GM12891 (cell line): ENCODE results near the gene CDK17.

Experiments
- DNase-seq: peaks from one replicate; pipeline ENCODE4 v3.0.0; 2011; ENCODE audit warnings: low spot score; ENCODE audit not compliant: insufficient read length
- FAIRE-seq: peaks from 2 replicates; lab custom pipeline; 2011; peaks lifted over from hg19 to GRCh38; lab: Jason Lieb, UNC
- PAX5 ChIP-seq: IDR thresholded peaks from 2 replicates; pipeline ENCODE4 v1.6.1; 2011; ENCODE audit warnings: low read length, moderate library complexity, mild to moderate bottlenecking; ENCODE audit not compliant: insufficient read depth, severe bottlenecking
- POLR2A ChIP-seq: IDR thresholded peaks from 2 replicates; pipeline ENCODE4 v1.6.1; 2011; ENCODE audit warnings: low read depth, low read length, control low read depth
- POLR2AphosphoS5 ChIP-seq: IDR thresholded peaks from 2 replicates; pipeline ENCODE4 v1.6.1; 2011; ENCODE audit warnings: low read depth, low read length, control low read depth
- POU2F2 ChIP-seq: IDR thresholded peaks from 2 replicates; pipeline ENCODE4 v1.6.1; 2011; ENCODE audit warnings: low read depth, mild to moderate bottlenecking, control low read depth, low read length, moderate library complexity
- SPI1 ChIP-seq: IDR thresholded peaks from 2 replicates; pipeline ENCODE4 v1.6.1; 2011; ENCODE audit warnings: low read depth, low read length, control low read depth
- TAF1 ChIP-seq: IDR thresholded peaks from 2 replicates; pipeline ENCODE4 v1.6.1; 2011; ENCODE audit warnings: low read depth, low read length, control low read depth

Gene CDK17

GRCh38 chr12:96308881-96309280 lies 91.4 kb downstream of the CDK17 start:
- TF ChIP-seq SPI1 = no peak
- no peak for TF ChIP-seq POU2F2
- no peak for TF ChIP-seq PAX5
- TF ChIP-seq POLR2A = no peak
- TF ChIP-seq TAF1 = no peak
- DNase-seq = no peak
- no peak for FAIRE-seq

- no peak for FAIRE-seq
- DNase-seq = no peak
- TF ChIP-seq POU2F2 (no peak), POLR2AphosphoS5 (no peak), SPI1 (no peak), TAF1 (no peak), PAX5 (no peak), POLR2A (no peak)
Measured at GRCh38 chr12:96305665-96306064, 94.6 kb downstream of the CDK17 start.

GRCh38 chr12:96303653-96304052 lies 96.6 kb downstream of the CDK17 start:
- FAIRE-seq (no peak), DNase-seq (no peak)
- TF ChIP-seq POLR2AphosphoS5 (no peak), POLR2A (no peak), POU2F2 (no peak)

GRCh38 chr12:96302687-96303310 lies 97.4 kb downstream of the CDK17 start:
- TF ChIP-seq SPI1 (no peak), TAF1 (no peak), POLR2AphosphoS5 (no peak), POLR2A (no peak), PAX5 (no peak), POU2F2 (no peak)
- no peak for DNase-seq
- no peak for FAIRE-seq

GRCh38 chr12:96301732-96302131 lies 98.5 kb downstream of the CDK17 start:
- no peak for FAIRE-seq

GRCh38 chr12:96300064-96300463 lies 100.2 kb downstream of the CDK17 start:
- no peak for FAIRE-seq
- DNase-seq = no peak
- TF ChIP-seq POU2F2 = no peak
- TF ChIP-seq PAX5 = no peak
- TF ChIP-seq TAF1 = no peak
- no peak for TF ChIP-seq POLR2A
- TF ChIP-seq SPI1 = no peak
- no peak for TF ChIP-seq POLR2AphosphoS5

More at GRCh38 chr12:96301732-96302131, 98.5 kb downstream of the CDK17 start:
- no peak for DNase-seq
- TF ChIP-seq SPI1 (no peak), TAF1 (no peak), PAX5 (no peak), POU2F2 (no peak), POLR2A (no peak), POLR2AphosphoS5 (no peak)

- FAIRE-seq (no peak), DNase-seq (no peak)
- TF ChIP-seq POLR2AphosphoS5 (no peak), POU2F2 (no peak), SPI1 (no peak), TAF1 (no peak), POLR2A (no peak), PAX5 (no peak)
Measured at GRCh38 chr12:96297504-96297903, 102.7 kb downstream of the CDK17 start.

GRCh38 chr12:96295532-96296160 lies 104.6 kb downstream of the CDK17 start:
- DNase-seq (no peak), FAIRE-seq (no peak)
- TF ChIP-seq POU2F2 = no peak
- no peak for TF ChIP-seq SPI1
- TF ChIP-seq POLR2AphosphoS5 = no peak
- TF ChIP-seq POLR2A = no peak
- TF ChIP-seq PAX5 = no peak
- TF ChIP-seq TAF1 = no peak

- TF ChIP-seq PAX5 = no peak
- no peak for TF ChIP-seq POLR2AphosphoS5
- no peak for TF ChIP-seq TAF1
- no peak for TF ChIP-seq SPI1
- TF ChIP-seq POU2F2 = no peak
- TF ChIP-seq POLR2A = no peak
- DNase-seq = no peak
- no peak for FAIRE-seq
Measured at GRCh38 chr12:96294831-96295230, 105.4 kb downstream of the CDK17 start.

GRCh38 chr12:96293093-96293492 lies 107.1 kb downstream of the CDK17 start:
- no peak for DNase-seq
- no peak for FAIRE-seq
- TF ChIP-seq POU2F2 (no peak), SPI1 (no peak), TAF1 (no peak), POLR2AphosphoS5 (no peak), PAX5 (no peak), POLR2A (no peak)
